HCT116 (cell line): Measurements from ENCODE around the gene NARF. TPM values are rescaled to one million over a fixed set of nuclear protein-coding genes. Genes with fewer than 3 reads are reported as not detected.

Experiments
- ATAC-seq: fragments of 200-7000 bp; cut with Tn5 transposase; 2 replicates; pipeline ENCODE4 v1.9.1; 2020; ENCODE audit warnings: mild to moderate bottlenecking, moderate library complexity
- BruUV-seq: library from RNA; stranded (reverse); fragments of 400-500 nt; replicated peaks from 2 replicates; lab custom pipeline; 2021; lab: Mats Ljungman, UMichigan
- CTCF ChIA-PET: fragments of 300-600 bp; sonication (Branson Sonifier 250); formaldehyde crosslinking; loops from one replicate; lab custom pipeline; 2021; ENCODE audit warnings: antibody characterized with exemption; lab: Charles Lee
- POLR2A ChIA-PET: fragments of 300-600, 350-600 bp; sonication (Branson Sonifier 250); formaldehyde crosslinking; loops from one replicate; lab custom pipeline; 2021; ENCODE audit warnings: antibody characterized with exemption; lab: Charles Lee
- RAD21 ChIA-PET, 2 experiments: fragments of 300-600 bp; sonication (Branson Sonifier 250); formaldehyde crosslinking; loops; one replicate each; lab custom pipeline; 2023; ENCODE audit warnings: low total read pairs in 2 of 2; ENCODE audit not compliant: uncharacterized antibody in 2 of 2, unreplicated experiment in 2 of 2, low non-redundant PET in 1 of 2; lab: Charles Lee
- DNase-seq: peaks from one replicate; pipeline ENCODE4 v3.0.0-alpha.2; 2010; ENCODE audit warnings: low read depth, low spot score
- H2AFZ ChIP-seq: fragments of 200-600 bp; shearing (Covaris generic), sonication (generic); 2 replicates; pipeline ENCODE4 v1.6.1; 2017; ENCODE audit warnings: low read depth, mixed run types, mixed read lengths, antibody characterized with exemption, low read length; ENCODE audit not compliant: poor library complexity, severe bottlenecking
- H3K27ac ChIP-seq: 2 replicates; pipeline ENCODE4 v1.5.1; 2012; ENCODE audit warnings: low read depth, low read length
- H3K27me3 ChIP-seq: fragments of 200-600 bp; sonication (generic); 2 replicates; pipeline ENCODE4 v1.6.1; 2016; ENCODE audit warnings: mixed run types, low read length, mixed read lengths; ENCODE audit not compliant: insufficient read depth
- H3K36me3 ChIP-seq, 2 experiments: fragments of 200-500 bp in 1 of 2; fragments of 200-600 bp in 1 of 2; sonication (Bioruptor generic) in 1 of 2; sonication (generic) in 1 of 2; 2 replicates each; pipeline versions ENCODE4 v1.5.1 to v1.6.1; 2014 to 2016; ENCODE audit warnings: low read length in 2 of 2, inconsistent platforms in 1 of 2, mixed read lengths in 1 of 2, mixed run types in 1 of 2; ENCODE audit not compliant: insufficient read depth in 2 of 2, control insufficient read depth in 1 of 2
- H3K4me1 ChIP-seq, 2 experiments: fragments of 200-600 bp in 1 of 2; sonication (generic) in 1 of 2; 2 replicates each; pipeline versions ENCODE4 v1.5.1 to v1.6.1; 2012 to 2017; ENCODE audit warnings: low read length in 2 of 2, inconsistent platforms in 1 of 2, mild to moderate bottlenecking in 1 of 2, mixed read lengths in 1 of 2, mixed run types in 1 of 2, moderate library complexity in 1 of 2; ENCODE audit not compliant: insufficient read depth in 2 of 2, control insufficient read depth in 1 of 2
- H3K4me2 ChIP-seq: fragments of 200-600 bp; sonication (generic); 2 replicates; pipeline ENCODE4 v1.6.1; 2017; ENCODE audit warnings: mixed run types, low read length, mixed read lengths
- H3K4me3 ChIP-seq, 2 experiments: fragments of 200-600 bp in 1 of 2; sonication (generic) in 1 of 2; replicated peaks in 1 of 2; 2 replicates each; pipeline ENCODE4 v1.5.1; 2011 to 2016; ENCODE audit warnings: low read length in 2 of 2, control low read depth in 1 of 2, low read depth in 1 of 2, mild to moderate bottlenecking in 1 of 2, mixed read lengths in 1 of 2, mixed run types in 1 of 2
- H3K79me2 ChIP-seq: fragments of 200-600 bp; sonication (generic); 2 replicates; pipeline ENCODE4 v1.6.1; 2017; ENCODE audit warnings: mild to moderate bottlenecking, mixed run types, low read length, moderate library complexity, mixed read lengths; ENCODE audit not compliant: insufficient read depth
- H3K9ac ChIP-seq: fragments of 200-600 bp; sonication (generic); 2 replicates; pipeline ENCODE4 v1.6.1; 2016; ENCODE audit warnings: low read length, mixed read lengths
- H3K9me2 ChIP-seq: fragments of 200-600 bp; sonication (generic), shearing (Covaris generic); 2 replicates; pipeline ENCODE4 v1.6.1; 2017; ENCODE audit warnings: mixed run types, mild to moderate bottlenecking, moderate library complexity; ENCODE audit not compliant: insufficient read depth
- H3K9me3 ChIP-seq, 2 experiments: fragments of 200-500 bp in 1 of 2; fragments of 200-600 bp in 1 of 2; sonication (Bioruptor generic) in 1 of 2; sonication (generic) in 1 of 2; 2 replicates each; pipeline ENCODE4 v1.6.1; 2014 to 2017; ENCODE audit warnings: low read length in 2 of 2, mixed read lengths in 2 of 2, inconsistent platforms in 1 of 2, low read depth in 1 of 2, mild to moderate bottlenecking in 1 of 2, mixed run types in 1 of 2, moderate library complexity in 1 of 2; ENCODE audit not compliant: control insufficient read depth in 1 of 2, insufficient read depth in 1 of 2
- H4K20me1 ChIP-seq: fragments of 200-600 bp; sonication (generic), shearing (Covaris generic); 2 replicates; pipeline ENCODE4 v1.6.1; 2017; ENCODE audit warnings: mixed run types, mild to moderate bottlenecking, moderate library complexity; ENCODE audit not compliant: insufficient read depth
- CBX3 ChIP-seq: IDR thresholded peaks from 2 replicates; pipeline ENCODE4 v1.6.1; 2012; ENCODE audit warnings: low read depth
- CEBPB ChIP-seq: IDR thresholded peaks from 2 replicates; pipeline ENCODE4 v1.6.1; 2012; ENCODE audit warnings: low read depth
- EGR1 ChIP-seq: IDR thresholded peaks from 2 replicates; pipeline ENCODE4 v1.6.1; 2012; ENCODE audit warnings: low read depth
- EZH2phosphoT487 ChIP-seq: fragments of 200-600 bp; IDR thresholded peaks from 2 replicates; pipeline ENCODE4 v1.6.1; 2018; ENCODE audit warnings: antibody characterized with exemption, borderline replicate concordance
- JUND ChIP-seq: IDR thresholded peaks from 2 replicates; pipeline ENCODE4 v1.6.1; 2012
- POLR2A ChIP-seq: IDR thresholded peaks from 2 replicates; pipeline ENCODE4 v1.7.0; 2011; ENCODE audit warnings: borderline replicate concordance; ENCODE audit not compliant: insufficient read depth, insufficient read length; ENCODE audit errors: extremely low read depth
- SIN3A ChIP-seq: IDR thresholded peaks from 2 replicates; pipeline ENCODE4 v1.6.1; 2012; ENCODE audit warnings: low read depth
- SRF ChIP-seq: IDR thresholded peaks from 2 replicates; pipeline ENCODE4 v1.6.1; 2012; ENCODE audit warnings: low read depth
- TCF7L2 ChIP-seq: IDR thresholded peaks from 2 replicates; pipeline ENCODE4 v1.7.0; 2011; ENCODE audit warnings: borderline replicate concordance, inconsistent platforms; ENCODE audit not compliant: insufficient read depth, insufficient read length; ENCODE audit errors: extremely low read depth
- intact Hi-C: fragments of 100-400 bp; cut with micrococcal nuclease; formaldehyde crosslinking; loops from 2 replicates; pipeline ENCODE4 v1.10.0; 2022
- total RNA-seq: library from RNA; stranded (reverse); gene quantifications from one replicate; pipeline ENCODE4 v1.2.1, GENCODE V29; 2021; ENCODE audit not compliant: unreplicated experiment
- TF ChIP-seq, protein P1 (sequence below): IDR thresholded peaks from 2 replicates; pipeline ENCODE4 v1.6.1; 2012
- TF ChIP-seq, protein P2 (sequence below), 3 experiments: fragments of 200-600 bp in 1 of 3; sonication (generic) in 1 of 3; IDR thresholded peaks in 2 of 3; conservative IDR thresholded peaks in 1 of 3; 2 replicates each; pipeline ENCODE4 v1.5.1; 2012 to 2017; ENCODE audit warnings: low read depth in 2 of 3, low read length in 2 of 3, antibody characterized with exemption in 1 of 3, borderline replicate concordance in 1 of 3, control low read depth in 1 of 3, mild to moderate bottlenecking in 1 of 3, mixed read lengths in 1 of 3, mixed run types in 1 of 3, moderate library complexity in 1 of 3; ENCODE audit not compliant: insufficient read depth in 1 of 3

The NARF gene
- total RNA-seq, 1 experiment from 2014 or later = 91.8 TPM

GRCh38 chr17:82527898-82528297 is 69.4 kb downstream of the NARF start:
- ChIA-PET RAD21 (no interaction called here), CTCF (interaction anchor here (1.6 kb wide), 1 partner anchor 23 kb away, joined by 3 read pairs; no protein-coding TSS in a partner anchor), POLR2A (no interaction called here)
- BruUV-seq = no TSS peak
- DNase-seq (no peak), ATAC-seq (no peak)
- H3K27me3 ChIP-seq = no peaks in the 10 kb centered on the region
- no peak overlapping the region for H3K27ac ChIP-seq
- H3K9ac ChIP-seq = no peak overlapping the region
- TF ChIP-seq, protein P1, sequence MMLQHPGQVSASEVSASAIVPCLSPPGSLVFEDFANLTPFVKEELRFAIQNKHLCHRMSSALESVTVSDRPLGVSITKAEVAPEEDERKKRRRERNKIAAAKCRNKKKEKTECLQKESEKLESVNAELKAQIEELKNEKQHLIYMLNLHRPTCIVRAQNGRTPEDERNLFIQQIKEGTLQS = no peak
- TF ChIP-seq JUND = no peak
- no peak for TF ChIP-seq EGR1
- TF ChIP-seq CBX3 = no peak
- no peak for TF ChIP-seq SIN3A
- TF ChIP-seq CEBPB = no peak
- no peak for TF ChIP-seq SRF
- TF ChIP-seq, protein P2, sequence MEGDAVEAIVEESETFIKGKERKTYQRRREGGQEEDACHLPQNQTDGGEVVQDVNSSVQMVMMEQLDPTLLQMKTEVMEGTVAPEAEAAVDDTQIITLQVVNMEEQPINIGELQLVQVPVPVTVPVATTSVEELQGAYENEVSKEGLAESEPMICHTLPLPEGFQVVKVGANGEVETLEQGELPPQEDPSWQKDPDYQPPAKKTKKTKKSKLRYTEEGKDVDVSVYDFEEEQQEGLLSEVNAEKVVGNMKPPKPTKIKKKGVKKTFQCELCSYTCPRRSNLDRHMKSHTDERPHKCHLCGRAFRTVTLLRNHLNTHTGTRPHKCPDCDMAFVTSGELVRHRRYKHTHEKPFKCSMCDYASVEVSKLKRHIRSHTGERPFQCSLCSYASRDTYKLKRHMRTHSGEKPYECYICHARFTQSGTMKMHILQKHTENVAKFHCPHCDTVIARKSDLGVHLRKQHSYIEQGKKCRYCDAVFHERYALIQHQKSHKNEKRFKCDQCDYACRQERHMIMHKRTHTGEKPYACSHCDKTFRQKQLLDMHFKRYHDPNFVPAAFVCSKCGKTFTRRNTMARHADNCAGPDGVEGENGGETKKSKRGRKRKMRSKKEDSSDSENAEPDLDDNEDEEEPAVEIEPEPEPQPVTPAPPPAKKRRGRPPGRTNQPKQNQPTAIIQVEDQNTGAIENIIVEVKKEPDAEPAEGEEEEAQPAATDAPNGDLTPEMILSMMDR (IDR thresholded peaks at IDR 0.05 in 2 of 3, conservative IDR thresholded peaks at IDR 0.05 in 1 of 3; ENCODE audit: borderline replicate concordance in 1 of 3, insufficient read depth in 1 of 3, low read depth in 2 of 3, low read length in 2 of 3) = no peak
- no peak for TF ChIP-seq TCF7L2
- no peak for TF ChIP-seq POLR2A
- TF ChIP-seq EZH2phosphoT487 = no peak
- no peak overlapping the region for H3K4me2 ChIP-seq
- H2AFZ ChIP-seq = no peak overlapping the region
- intact Hi-C loops = loop anchor here (5.0 kb wide), 1 partner anchor 36 kb away; no protein-coding TSS in a partner anchor
- H3K9me3 ChIP-seq = no peaks in the 10 kb centered on the region
- H3K4me3 ChIP-seq = no peak overlapping the region
- H3K36me3 ChIP-seq = no peaks in the 10 kb centered on the region; a peak in 1 of 4 replicates
- no peaks in the 10 kb centered on the region for H3K9me2 ChIP-seq
- H3K79me2 ChIP-seq = peaks cover 100% of the 10 kb centered on the region
- H4K20me1 ChIP-seq = peaks cover 61% of the 10 kb centered on the region; the same call in 1 of the 2 replicates
- H3K4me1 ChIP-seq = peaks cover 22 to 61% of the 10 kb centered on the region in 2 experiments
